ENCODE results near the gene FXYD2. TPM values are rescaled to one million over a fixed set of nuclear protein-coding genes. Genes with fewer than 3 reads are reported as not detected.

Gene FXYD2
- total RNA-seq, 4 donors from 2014 or later, result not detected

DNA sequence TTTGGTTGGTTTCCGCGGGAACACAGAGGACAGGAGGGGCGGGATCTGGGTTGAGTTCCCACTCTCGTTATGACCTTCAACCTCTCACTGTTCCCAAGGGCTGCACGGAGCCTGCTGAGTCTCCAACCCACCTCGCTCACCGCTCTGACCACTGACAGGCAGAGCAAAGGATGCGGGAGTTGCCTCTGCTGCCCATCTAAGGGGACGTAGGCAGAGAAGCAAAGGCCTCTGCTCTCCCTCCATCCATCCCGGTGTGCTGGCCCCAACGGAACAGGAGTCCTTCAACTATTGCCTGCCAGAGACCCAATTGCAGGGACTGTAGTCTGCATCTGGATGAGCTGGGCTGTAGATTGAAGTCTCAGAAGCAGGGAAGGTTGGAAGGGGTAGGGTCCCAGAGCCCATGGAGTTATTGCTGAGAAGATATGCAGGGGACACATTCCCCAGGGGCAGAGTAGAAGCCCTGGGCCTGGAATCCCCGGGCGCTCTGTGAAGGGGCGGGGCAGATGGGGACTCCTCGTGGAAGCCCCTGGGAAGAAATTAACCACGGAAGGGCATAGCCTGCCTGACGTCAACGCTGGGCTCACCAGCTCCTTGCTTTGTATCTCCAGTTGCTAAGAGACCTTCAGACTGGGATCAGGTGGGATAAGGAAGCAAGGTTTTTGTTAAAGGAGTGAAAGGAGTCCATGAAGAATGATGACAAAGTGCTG is 12.7 kb upstream of the FXYD2 start:
- no peak for TF ChIP-seq POLR2A (IDR thresholded peaks at IDR 0.05)
- TF ChIP-seq, protein P1, sequence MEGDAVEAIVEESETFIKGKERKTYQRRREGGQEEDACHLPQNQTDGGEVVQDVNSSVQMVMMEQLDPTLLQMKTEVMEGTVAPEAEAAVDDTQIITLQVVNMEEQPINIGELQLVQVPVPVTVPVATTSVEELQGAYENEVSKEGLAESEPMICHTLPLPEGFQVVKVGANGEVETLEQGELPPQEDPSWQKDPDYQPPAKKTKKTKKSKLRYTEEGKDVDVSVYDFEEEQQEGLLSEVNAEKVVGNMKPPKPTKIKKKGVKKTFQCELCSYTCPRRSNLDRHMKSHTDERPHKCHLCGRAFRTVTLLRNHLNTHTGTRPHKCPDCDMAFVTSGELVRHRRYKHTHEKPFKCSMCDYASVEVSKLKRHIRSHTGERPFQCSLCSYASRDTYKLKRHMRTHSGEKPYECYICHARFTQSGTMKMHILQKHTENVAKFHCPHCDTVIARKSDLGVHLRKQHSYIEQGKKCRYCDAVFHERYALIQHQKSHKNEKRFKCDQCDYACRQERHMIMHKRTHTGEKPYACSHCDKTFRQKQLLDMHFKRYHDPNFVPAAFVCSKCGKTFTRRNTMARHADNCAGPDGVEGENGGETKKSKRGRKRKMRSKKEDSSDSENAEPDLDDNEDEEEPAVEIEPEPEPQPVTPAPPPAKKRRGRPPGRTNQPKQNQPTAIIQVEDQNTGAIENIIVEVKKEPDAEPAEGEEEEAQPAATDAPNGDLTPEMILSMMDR (IDR thresholded peaks at IDR 0.05), result no peak
- TF ChIP-seq EP300 (IDR thresholded peaks at IDR 0.05), result no peak
- no peak for TF ChIP-seq POLR2AphosphoS5 (IDR thresholded peaks at IDR 0.05)
- peak in 1 of 2 donors; percentile 67 for DNase-seq (ENCODE audit: low spot score in 2 of 2)
- no peaks in the 10 kb centered on the region for H3K9me3 ChIP-seq
- H3K27me3 ChIP-seq, result peaks cover 3% of the 10 kb centered on the region
- H3K4me3 ChIP-seq, result no peak overlapping the region
- 71% methylated on average over 16 of the region's 18 CpGs for WGBS
- no peaks in the 10 kb centered on the region for H3K36me3 ChIP-seq
- H3K4me1 ChIP-seq, result peaks cover 3% of the 10 kb centered on the region
- no peak overlapping the region for H3K27ac ChIP-seq

DNA sequence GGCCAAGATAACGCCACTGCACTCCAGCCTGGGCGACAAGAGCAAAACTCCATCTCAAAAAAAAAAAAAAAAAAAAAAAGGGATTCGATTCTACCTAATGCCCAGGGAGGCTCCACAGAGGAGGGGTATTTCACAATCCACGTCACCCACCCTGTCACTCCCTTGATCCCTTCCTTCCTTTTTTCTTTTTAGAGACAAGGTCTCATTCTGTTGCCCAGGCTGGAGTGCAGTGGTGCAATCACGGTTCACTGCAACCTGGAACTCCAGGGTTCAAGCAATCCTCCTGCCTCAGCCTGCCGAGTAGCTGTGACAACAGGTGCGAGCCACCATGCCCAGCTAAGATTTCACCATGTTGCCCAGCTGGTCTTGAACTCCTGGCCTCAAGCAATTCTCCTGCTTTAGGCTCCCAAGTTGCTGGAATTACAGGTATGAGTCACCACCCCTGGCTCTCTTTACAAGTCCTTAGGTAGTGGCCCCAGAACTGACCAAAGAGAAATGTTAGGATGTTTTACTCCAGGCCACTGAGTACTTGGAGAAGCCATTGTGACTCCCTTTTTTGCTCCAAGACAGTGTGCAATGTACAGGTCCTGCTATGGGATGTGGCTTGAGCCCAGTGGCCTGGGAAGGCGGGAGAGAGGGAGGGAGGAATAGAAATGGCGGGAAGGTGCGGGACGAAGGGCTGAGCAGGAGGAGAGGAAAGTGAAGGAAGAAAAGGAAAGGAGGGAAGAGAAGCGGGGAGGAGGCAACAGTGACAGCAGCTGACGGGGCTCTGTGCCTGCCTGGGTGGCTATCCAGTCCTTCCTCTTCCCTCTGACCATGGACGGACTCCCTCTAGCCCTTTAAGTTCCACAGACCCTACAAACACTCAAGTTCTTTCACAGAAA is 11.8 kb upstream of the FXYD2 start:
- TF ChIP-seq, protein P1 (IDR thresholded peaks at IDR 0.05), result no peak
- TF ChIP-seq POLR2A (IDR thresholded peaks at IDR 0.05) (no peak), EP300 (IDR thresholded peaks at IDR 0.05) (no peak), POLR2AphosphoS5 (IDR thresholded peaks at IDR 0.05) (no peak)
- no peak for DNase-seq (ENCODE audit: low spot score in 2 of 2)
- Histone ChIP-seq H3K4me1 (peaks cover 3% of the 10 kb centered on the region), H3K36me3 (no peaks in the 10 kb centered on the region), H3K9me3 (no peaks in the 10 kb centered on the region), H3K27ac (no peak overlapping the region), H3K27me3 (peaks cover 6% of the 10 kb centered on the region), H3K4me3 (no peak overlapping the region)
- 82% methylated on average over 14 of the region's 14 CpGs for WGBS

DNA sequence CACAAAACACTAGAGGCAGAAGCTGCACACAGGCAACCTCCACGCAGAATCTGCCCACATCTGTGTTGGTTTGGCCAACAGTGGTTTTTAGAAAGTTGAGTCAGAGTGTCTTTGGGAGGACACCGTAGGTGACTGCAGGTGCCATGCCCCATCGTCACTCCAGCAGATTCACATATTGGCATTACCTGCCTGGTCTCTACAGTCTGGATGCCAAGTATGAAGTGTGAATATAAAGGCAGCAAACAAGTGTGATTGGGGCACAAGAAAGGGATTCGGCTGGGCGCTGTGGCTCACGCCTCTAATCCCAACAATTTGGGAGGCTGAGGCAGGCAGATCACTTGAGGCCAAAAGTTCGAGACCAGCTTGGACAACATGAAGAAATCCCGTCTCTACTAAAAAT is 11.0 kb upstream of the FXYD2 start:
- Histone ChIP-seq H3K27ac (no peak overlapping the region), H3K36me3 (no peaks in the 10 kb centered on the region), H3K4me1 (peaks cover 3% of the 10 kb centered on the region), H3K9me3 (no peaks in the 10 kb centered on the region), H3K27me3 (peaks cover 6% of the 10 kb centered on the region), H3K4me3 (no peak overlapping the region)
- no peak for DNase-seq (ENCODE audit: low spot score in 2 of 2)
- TF ChIP-seq, protein P1 (IDR thresholded peaks at IDR 0.05), result no peak
- TF ChIP-seq POLR2A (IDR thresholded peaks at IDR 0.05) (no peak), POLR2AphosphoS5 (IDR thresholded peaks at IDR 0.05) (no peak), EP300 (IDR thresholded peaks at IDR 0.05) (no peak)
- WGBS, result 90% methylated on average over 8 of the region's 8 CpGs

DNA sequence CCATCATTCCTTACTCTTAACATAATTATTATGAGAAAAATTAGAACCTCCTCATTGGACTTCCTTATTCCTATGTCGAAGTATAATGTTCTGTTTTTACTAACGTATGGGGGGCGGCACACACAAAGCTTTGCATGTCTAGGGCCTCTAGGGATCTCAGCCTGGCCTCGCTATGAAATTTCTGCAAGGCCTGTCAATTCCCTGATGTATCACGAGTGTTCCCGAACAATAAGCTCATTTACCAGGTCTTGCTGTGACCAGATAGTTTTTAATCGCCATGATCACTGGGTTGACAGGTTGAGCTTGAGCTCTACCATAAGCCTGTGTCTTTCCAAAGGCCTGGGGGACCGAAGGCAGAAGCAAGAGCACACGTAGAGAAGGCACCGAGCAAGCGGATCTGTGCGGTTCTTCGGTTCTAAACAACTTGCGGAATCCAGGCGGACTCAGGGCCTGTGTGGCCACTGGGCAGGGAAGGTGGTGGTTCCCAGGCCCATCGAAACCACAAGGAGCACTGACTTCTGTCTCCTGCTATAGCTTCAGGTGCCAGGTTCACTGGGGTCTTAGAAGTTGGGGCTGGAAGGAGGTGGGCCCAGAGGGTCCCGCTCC is 10.4 kb upstream of the FXYD2 start:
- no peaks in the 10 kb centered on the region for H3K9me3 ChIP-seq
- no peak overlapping the region for H3K4me3 ChIP-seq
- TF ChIP-seq EP300 (IDR thresholded peaks at IDR 0.05) (no peak), POLR2AphosphoS5 (IDR thresholded peaks at IDR 0.05) (no peak), POLR2A (IDR thresholded peaks at IDR 0.05) (no peak)
- TF ChIP-seq, protein P1 (IDR thresholded peaks at IDR 0.05), result no peak
- WGBS, result 94% methylated on average over 17 of the region's 17 CpGs
- peaks cover 6% of the 10 kb centered on the region for H3K27me3 ChIP-seq
- no peak overlapping the region for H3K27ac ChIP-seq
- no peak for DNase-seq (ENCODE audit: low spot score in 2 of 2)
- H3K36me3 ChIP-seq, result no peaks in the 10 kb centered on the region
- H3K4me1 ChIP-seq, result peaks cover 3% of the 10 kb centered on the region

Data from suprapubic skin (tissue), 4 donors.